Suppressor macrophage (primary cell): ENCODE data around the gene MAMLD1.
"Not testable (repeated sequence)": the region's sequence is repeated elsewhere in the genome, so short reads cannot be mapped to it uniquely, and the experiment has no call there.

Experiments used
- DNase-seq, 4 experiments: peaks; one replicate each; pipeline ENCODE4 v3.0.0-alpha.2; 2020 to 2022
- total RNA-seq, 17 experiments: gene quantifications; one replicate each; lab custom pipeline; 2026; ENCODE audit warnings: mixed read lengths in 6 of 17, inconsistent platforms in 3 of 17; lab: John Stamatoyannopoulos, UW

Gene MAMLD1, protein sequence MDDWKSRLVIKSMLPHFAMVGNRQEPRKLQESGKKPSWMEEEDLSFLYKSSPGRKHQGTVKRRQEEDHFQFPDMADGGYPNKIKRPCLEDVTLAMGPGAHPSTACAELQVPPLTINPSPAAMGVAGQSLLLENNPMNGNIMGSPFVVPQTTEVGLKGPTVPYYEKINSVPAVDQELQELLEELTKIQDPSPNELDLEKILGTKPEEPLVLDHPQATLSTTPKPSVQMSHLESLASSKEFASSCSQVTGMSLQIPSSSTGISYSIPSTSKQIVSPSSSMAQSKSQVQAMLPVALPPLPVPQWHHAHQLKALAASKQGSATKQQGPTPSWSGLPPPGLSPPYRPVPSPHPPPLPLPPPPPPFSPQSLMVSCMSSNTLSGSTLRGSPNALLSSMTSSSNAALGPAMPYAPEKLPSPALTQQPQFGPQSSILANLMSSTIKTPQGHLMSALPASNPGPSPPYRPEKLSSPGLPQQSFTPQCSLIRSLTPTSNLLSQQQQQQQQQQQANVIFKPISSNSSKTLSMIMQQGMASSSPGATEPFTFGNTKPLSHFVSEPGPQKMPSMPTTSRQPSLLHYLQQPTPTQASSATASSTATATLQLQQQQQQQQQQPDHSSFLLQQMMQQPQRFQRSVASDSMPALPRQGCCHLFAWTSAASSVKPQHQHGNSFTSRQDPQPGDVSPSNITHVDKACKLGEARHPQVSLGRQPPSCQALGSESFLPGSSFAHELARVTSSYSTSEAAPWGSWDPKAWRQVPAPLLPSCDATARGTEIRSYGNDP
- total RNA-seq: 0.69 to 24.4 (median 1.8) reads per million in 17 experiments

DNA sequence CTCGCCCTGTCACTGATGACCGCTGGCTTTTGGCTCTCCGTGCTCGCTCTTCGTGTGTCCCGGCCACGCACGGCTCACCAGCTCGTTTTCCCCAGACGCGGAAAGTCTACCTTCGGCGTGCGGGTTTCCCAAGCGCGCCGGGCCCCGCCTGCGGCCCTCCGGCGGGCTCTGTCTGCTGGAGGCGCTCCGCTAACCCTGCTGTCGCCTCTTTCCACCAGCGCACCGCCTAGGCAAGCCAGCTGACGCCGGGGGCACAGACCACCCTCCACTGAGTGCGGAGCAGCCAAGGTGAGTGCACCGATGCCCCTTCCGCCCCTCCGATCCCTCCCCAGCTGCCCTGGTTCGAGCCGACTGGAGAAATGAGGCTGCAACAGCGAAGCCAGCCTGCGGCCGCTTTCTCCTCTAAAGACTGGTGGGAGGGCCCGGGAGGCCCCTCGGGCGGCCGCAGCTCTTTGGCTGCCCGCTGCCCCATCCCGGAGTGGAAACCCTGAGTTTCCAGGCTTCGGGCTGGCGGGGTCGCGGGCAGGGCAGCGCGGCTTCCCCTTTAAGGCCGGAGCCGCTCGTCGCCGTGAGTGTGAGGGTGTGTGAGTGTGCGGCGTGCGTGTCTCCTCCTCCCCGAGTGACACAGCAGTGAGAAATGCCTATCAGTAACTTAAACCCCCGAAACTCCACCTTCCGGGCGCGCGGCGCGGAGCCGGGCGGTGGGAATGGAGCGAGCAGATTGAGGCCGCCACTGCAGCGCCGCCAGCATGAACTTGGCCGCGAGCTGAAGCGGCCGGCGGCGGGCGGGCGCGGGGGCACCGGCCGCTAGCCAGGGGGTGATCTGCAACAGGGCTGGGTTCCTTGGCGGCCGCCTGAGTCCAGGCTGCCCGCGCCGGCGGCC, at the start of gene MAMLD1:
MAMLD1 (plus strand) TSS at position 719 of the 883 bp plus-strand sequence. CDS start 82,200 bp downstream, outside the sequence.
- peak; percentile 61 to 81 (median 78) for DNase-seq

DNA sequence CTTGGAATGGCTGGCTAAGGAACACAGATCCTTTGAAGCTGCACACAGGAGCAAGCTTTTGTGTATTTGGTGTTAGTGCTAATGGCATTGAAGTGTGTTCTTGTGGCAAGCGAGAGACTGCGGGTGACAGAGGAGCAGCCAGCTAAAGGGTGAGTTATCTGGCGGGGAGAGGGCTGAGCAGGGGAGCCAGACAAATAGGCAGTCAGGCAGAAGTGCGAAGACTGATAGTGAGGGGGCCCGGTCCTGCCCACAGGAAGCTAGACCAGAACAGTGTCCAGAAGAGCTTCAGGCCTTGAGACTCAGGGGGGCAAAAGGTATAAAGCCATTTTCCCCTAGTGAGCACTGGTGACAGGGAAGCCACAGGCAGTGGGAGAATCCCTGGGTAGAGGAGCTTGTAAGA, 49.6 kb upstream of the MAMLD1 start:
- DNase-seq: no peak

DNA sequence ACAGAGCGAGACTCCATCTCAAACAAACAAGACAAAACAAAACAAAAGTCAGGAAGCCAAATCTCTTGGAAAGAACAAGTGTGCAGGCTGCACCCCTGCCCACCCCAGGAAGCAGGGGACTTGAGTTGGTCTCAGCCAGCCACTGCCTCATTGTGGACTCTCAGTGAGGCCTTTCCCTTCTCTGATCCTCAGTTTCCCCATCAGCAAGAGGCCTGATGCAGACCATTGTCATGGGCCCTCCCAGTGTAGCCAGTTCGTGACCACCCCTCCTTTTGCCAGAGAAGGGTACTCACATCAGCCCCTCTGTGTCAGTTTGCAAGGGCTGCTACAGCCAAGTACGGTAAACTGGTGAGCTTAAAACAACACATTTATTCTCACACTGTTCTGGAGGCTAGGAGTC, 48.9 kb upstream of the MAMLD1 start:
- no peak for DNase-seq

DNA sequence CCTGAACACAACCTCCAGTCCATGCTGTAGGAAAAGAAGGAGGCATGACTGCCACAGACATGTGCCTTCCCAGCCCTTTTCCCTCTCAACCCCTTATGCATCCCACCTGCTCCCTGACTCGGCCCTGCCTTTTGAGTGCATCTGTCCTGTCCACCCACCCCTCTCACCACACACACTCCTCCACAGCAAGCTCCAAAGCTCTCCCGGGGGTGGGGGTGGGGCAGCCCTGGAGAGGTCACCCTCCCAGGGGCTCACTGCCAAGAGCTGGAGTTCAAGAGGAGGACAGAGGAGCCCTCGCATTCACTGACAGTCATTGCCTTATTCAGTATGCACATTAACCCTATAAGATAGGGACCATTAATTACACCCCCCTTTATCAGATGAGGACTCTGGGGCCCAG, 46.6 kb upstream of the MAMLD1 start:
- no peak for DNase-seq

DNA sequence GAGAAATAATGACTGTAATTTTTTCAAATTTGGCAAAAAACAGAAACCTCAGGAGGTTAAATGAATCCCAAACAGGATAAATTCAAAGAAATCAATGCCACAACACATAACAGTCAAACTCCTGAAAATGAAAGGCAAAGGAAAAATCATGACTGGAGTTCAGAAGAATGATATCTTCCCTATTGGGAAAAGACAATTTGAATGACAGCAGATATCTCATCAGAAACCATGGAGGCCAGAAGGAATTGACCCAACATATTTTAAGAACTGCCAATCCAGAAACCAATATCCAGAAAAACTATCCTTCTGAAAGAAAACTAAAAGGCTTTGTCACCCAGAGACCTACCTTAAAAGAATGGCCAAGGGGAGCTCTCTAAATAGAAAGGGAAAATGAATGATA, 40.1 kb upstream of the MAMLD1 start:
- DNase-seq: no peak

DNA sequence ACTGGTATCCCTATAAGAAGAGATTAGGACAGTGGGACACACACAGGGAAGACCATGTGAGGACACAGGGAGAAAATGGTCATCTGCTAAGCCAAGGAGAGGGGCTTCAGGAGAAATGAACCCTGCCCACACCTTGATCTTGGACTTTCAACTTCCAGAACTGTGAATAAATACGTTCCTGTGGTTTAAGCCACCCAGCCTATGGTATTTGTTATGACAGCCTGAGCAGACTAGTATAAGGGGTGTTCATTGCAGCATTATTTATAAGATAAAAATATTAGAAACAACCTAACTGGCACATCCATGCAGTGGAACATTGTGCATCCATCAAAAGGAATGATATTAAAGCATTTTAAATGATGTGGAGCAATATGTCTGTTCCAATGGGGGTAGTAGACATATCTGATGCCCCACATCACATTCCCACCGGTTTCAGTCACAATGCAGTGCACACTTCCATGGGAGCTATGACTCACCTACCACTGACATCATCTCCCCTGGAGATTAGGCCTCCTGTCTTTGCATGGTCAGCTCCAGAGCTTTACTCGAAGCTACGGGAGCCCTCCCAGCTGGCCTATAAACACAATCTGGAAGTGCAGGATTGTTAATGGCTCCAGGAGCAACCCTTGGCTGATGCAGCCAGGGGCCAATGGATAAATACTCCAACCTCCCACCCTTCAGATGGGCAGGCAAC, 38.9 kb upstream of the MAMLD1 start:
- peak in 1 of 4 experiments; percentile 2 for DNase-seq

DNA sequence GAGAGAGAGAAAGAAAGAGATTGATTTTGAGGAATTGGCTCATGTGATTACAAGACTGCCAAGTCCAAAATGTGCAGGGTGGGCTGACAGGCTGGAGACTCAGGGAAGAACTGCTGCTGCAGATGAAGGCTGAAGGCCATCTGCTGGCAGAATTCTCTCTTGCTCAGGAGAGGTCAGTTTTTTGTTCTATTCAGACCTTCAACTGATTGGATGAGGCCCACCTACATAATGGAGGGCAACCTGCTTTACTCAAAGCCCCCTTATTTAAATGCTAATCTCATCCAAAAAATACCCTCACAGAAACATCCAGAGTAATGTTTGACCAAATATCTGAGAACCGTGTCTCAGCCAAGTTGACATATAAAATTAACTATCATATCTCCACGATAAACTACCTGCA, 38.2 kb upstream of the MAMLD1 start:
- DNase-seq: no peak

DNA sequence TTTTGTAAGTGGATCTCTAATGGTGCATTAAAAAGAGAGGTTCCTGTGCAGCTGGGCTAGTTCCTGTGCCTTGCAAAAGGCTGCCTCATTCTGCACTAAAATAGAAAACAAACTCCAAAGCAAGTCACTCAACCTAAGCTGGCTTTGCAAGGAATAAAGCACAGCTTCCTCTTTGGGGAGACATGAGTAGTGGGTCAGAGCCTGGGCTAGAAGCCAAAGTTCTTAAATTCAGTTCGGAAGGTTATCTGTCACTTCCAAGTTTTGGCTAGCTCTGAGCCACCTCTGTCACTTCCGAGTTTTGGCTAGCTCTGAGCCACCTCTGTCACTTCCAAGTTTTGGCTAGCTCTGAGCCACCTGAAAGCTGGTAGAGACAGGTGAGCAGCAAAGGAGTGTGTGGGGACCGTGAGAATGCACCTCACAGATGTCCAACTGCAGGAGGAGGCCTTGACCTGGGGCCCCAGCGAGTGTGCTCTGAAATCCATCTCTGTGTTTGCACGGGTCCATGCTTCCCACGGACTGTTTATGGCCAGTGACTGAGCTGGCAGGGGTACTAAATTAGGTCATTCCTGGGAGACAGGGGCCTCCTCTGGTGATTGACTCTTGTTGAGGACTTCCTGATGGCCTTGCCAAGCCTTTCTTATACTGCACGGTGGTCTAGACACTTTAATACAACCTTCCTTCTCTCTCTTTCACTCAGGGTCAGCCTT, 36.4 kb upstream of the MAMLD1 start:
- peak in 3 of 4 experiments; percentile 16 to 21 (median 20) for DNase-seq

DNA sequence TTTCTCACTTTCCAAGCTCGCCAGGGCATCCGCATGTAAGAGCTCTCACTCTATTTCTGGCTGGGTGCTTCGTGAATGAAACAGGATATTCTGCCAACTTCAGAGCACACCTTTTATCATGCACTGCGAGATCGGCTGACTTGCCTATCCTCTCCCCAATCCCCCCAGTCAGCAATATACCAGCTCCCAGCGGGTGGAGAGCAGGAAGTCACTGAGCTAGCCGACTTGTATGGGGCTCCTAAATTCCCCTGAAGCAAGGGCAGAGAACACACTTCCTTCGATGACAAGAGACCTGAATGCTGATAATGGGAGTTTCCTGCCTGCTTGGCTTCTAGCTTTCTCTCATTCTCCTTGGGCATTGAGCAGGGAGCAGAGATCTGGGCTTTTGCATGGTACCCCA, 33.8 kb upstream of the MAMLD1 start:
- DNase-seq: no peak

DNA sequence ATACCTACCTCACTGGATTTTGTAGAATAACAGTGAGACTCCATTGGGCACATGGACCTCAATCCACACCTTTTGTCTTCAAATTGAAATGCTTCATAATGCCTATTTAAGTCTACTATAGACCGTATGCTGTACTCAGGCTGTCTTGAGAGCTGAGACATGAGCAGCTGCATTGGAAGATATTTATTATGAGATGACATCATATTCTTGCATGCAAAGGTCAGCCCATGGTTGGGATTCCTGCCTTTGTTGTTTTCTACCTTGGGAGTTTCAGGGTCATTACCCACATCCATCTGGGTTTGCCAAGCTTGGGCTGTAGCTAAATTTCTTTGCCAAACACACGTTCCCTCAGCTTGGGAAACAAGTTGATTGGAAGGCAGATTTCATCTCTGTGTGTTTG, 33.2 kb upstream of the MAMLD1 start:
- no peak for DNase-seq

DNA sequence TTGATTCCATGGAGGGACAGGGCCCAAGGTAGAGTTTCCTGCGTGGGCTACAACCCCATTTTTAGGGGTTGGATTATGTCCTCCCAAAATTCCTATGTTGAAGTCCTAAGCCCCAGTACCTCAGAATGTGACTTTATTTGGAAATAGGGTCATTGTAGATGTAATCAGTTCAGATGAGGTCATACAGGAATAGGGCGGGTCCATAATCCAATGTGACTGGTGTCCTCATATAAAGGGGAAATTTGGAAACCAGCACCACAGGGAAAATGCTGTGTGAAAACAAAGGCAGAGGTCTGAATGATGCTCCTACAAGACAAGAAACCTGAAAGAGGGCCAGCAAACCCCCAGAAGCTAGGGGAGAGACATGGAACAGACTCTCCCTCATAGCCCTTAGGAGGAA, 31.1 kb upstream of the MAMLD1 start:
- DNase-seq: peak in 2 of 4 experiments; percentile 31 to 33

DNA sequence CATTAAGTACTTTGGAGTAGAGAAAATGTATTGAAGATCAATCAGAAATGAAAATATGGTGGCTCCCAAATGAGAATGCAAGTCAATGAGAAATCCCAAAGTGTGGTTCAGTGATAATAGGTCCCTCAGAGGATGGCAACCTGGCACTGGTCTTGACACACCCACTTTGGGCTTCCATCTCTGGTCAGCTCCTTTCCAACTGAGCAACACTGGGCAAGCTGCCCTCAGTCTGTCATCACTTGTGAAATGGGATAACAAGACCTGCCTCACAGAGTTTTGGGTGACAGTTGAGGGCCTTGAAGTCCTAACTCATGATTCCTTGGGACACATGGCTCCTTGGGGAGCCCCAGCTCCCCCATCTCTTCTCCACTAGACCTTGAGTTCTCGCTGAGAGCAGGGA, 29.0 kb upstream of the MAMLD1 start:
- no peak for DNase-seq

DNA sequence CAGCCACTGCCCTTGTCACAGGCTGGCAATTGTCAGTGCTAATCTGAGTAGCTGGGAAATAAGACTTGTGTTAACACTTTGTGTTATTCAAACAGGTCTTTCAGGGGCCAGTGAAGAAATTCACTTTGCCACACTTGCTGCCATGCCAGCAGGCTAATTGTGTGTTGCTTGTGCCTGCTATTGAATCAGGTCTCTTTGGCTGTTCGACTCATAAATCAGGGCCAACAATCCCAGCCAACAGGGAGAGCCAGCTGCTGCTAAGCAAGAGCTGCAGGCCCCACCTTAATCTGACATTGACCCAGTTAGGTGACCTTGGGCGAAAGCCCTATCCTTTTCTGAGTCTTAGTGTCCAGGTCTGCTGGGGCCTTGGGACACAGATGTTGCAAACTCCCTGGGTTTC, 28.1 kb upstream of the MAMLD1 start:
- no peak for DNase-seq

DNA sequence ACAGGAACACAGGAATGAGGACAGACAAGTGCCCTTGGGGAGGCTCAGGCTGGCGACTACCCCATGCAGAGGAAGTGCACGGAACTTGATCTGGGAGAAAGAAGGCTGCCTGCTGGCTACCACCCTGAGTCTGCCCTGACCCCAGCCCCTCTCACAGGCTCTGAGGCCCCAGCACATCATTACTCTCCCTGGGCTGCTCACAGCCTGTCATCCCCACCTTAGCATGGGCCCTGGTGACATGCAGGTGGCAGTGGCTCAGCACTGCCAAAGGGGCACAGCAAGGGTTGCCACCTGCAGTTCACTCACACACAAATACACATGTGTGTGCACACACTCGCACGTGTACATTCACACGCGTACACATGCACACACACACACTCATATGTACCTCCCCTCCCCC, 26.1 kb upstream of the MAMLD1 start:
- no peak for DNase-seq

DNA sequence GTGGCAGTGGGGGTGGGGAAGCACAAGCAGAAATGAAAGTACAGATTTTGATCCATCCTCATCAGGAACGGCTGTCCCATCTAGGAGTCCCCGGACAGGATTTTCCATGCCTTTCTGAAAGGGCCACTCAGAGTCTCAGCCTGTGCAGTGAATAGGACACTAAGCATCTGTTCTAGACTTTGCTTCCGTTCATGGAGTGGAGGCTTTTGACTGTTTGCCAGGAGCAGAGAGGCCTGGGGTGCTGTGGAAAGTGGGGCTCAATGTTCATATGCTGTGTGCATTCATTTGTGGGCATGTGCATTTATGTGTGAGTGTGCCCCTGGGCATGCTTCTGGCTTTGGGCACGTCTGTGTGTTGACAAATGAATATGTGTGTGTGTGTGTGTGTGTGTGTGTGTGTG, 25.6 kb upstream of the MAMLD1 start:
- no peak for DNase-seq

DNA sequence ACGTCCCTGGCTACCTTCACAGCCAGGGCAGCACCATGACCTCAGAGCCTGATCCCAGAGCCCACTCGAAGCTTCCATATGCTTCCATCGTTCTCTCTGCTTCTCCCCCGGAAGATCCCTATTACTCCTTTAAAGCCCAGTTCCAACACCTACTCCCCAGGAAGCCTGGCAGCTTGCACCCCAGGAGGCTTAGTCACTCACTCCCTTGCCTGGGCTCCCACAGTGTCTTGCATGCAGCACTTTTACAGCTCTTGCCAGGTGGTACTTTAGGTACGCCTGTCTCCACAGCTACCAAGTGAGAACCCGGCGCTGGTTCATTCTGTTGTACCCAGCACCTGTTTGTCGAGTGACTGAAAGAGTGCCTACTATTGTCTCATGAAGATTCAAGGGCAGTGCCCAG, 24.5 kb upstream of the MAMLD1 start:
- DNase-seq: no peak

DNA sequence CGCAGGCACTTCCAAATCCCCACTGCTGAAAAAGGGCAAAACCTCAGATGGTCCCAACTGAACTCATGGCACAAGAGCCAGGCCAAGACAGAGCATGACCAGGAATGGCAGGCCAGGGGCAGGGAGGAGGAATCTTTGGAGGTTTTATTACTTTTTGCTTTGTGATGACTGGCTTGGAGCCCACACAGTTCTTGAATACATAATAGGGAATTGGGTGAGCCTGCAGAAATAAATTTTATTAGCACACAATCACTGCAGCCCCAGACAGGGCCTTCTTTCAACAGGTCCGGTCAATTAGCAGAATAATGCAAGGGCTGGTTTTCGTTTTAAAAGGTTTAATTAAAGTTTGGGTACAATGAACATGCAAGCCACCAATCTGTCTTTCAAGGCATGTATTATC, 23.4 kb upstream of the MAMLD1 start:
- no peak for DNase-seq

DNA sequence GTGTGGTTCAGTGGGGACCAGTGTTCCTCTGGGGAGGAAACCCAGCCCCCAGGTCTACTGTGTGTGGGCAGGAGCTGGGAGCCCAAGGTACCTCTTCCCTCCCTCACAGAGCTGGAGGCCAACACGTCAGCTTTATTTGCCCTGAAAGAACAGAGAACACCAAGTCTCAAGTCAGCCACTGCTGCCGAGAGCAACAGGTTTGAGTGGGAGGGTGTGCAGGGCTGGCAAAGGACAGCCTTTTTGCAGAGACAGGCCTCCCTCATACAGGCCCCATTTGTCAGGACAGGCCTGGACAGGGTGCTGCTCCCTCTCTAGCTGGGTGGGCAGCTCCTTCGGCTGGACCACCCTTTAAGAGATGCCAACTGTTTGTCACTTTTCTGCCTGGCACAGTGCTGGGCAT, 22.8 kb upstream of the MAMLD1 start:
- not testable (repeated sequence) for DNase-seq

DNA sequence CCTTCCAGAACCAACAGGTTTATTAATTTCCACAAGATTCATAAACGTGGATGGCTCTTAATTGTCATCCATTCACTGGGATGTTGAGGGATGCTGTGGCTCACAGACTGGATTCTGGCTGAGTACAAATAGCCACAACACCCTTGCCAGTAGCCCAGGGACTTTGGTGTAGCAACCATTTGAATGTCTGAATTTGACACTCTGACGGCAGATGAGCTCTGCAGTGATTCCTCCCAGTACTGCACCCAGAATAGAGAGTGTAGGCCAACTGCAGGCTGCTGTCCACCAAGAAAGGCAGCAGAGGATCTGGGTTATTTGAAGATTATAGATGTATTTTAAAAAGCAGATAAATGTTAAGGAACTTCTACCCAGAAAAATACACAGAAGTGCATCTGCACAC, 15.6 kb upstream of the MAMLD1 start:
- no peak for DNase-seq

DNA sequence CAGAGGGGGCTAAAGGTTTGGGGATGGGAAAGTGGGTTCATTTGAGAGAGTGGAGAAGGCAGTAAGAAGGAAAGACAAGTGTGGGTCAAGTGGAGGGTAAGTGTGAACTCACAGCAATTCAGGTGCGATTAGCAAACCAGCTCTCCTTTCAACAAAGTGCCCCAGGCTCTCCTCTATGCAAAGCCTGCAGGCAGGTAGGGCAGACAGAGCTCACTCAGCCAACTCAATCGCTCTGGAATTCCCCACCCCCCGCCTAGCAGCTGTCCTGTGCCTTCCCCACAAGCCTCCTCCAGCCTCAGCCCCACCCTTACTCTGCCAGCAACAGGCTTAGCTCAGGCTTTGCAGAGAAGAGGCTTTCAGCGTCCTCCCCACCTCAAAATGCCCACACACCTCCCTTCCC, 14.8 kb upstream of the MAMLD1 start:
- no peak for DNase-seq

DNA sequence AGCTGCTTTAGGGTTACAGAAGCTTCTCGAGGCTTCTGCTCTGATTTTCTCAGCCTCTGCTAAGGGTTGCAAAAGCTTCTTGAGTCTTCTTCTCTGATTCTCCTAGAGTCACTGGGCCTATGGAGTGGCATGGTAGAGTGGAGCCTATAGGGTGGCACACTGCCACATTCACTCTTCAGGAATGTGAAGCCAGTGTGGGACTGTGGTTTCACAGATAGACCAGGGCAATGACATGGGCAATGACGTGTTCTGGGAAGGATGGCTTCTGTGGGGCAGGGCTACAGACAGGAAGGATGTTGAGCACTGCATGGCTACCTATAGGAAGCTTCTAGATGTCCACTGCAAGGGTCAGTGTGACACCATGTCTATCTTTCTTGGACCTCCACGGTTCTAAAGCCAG, 11.0 kb upstream of the MAMLD1 start:
- no peak for DNase-seq

DNA sequence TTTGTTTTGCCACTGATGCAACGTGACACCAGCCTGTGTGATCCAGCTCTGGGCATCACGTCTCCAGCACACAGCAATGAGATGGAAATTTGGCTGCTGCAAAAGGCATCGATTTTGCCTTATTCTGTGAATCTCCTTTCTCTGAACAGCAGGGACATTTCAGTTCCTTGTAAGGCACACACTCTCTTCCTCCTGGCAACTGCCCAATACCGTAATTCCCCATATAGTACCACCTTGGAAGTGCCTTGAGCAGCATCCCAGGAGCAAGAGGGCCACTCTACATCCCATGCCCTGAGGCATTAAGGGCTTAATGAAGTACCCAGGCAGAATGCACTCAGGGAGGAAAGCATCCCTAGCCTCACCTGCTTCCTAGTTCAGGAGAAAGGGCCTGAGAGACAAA, 10.5 kb upstream of the MAMLD1 start:
- peak; percentile 11 to 49 (median 34) for DNase-seq
